Fibroblast of the aortic adventitia (primary cell): ENCODE results near the gene ARL4C. TPM values are rescaled to one million over a fixed set of nuclear protein-coding genes. Genes with fewer than 3 reads are reported as not detected.

Experiments
- DNase-seq: peaks from one replicate; pipeline ENCODE4 v3.0.0-alpha.2; 2010; ENCODE audit warnings: low read depth
- H3K4me3 ChIP-seq: 2 replicates; pipeline ENCODE4 v1.5.1; 2011; ENCODE audit warnings: low read depth, mild to moderate bottlenecking, control low read depth, low read length, moderate library complexity
- CTCF ChIP-seq: IDR thresholded peaks from 2 replicates; pipeline ENCODE4 v1.5.1; 2011; ENCODE audit warnings: mild to moderate bottlenecking, low read length, control low read depth, inconsistent platforms; ENCODE audit not compliant: insufficient read depth
- total RNA-seq: library from RNA; depleted of rRNA; stranded (reverse); fragments of >200 nt; gene quantifications from 2 replicates; pipeline ENCODE4 v1.2.3, GENCODE V29; 2012; ENCODE audit warnings: low replicate concordance

Gene ARL4C, protein sequence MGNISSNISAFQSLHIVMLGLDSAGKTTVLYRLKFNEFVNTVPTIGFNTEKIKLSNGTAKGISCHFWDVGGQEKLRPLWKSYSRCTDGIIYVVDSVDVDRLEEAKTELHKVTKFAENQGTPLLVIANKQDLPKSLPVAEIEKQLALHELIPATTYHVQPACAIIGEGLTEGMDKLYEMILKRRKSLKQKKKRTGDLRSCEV
- total RNA-seq: 33.7 and 136 TPM in 2 replicates

DNA sequence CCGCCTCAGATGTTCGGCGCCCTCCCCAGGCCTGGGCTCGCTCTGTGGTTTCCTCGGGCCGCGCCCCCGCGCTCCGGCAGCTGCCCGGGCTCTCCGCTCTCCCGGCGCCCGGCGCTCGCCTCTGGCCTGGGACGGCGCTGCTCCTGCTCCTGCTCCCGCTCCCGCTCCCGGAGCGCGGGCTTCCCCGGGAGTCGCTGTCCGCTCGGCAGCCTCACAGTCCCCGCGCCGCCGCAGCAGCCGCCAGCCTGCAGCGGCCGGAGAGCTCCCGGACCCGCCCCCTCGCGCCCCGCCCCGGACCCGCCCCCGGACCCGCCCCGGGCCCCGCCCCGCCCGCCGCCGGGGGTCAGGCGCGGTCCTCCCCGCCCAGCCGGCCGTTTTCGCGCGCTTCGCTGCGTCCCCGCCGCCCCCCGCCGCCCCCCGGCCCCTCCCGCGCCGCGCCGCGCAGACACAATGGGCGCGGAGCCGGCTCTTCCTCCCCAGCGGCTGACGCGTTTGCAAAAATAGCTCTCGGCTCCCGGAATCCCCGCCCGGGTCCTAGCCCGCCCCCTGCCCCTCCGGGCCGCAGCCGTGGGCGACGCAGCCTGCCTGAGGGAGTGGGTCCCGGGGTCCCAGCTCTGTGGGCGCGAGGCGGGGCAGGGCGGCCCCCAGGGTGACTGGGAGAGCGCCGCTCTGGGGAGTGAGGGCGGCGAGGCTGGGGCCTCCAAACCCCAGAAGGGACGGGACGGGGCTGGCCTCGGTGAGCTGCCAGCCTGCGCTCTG, at the start of gene ARL4C:
TSS of gene ARL4C (minus strand) at position 247 of the 759 bp plus-strand sequence. CDS start 495 bp downstream, outside the sequence.
- DNase-seq: peak; percentile 43
- H3K4me3 ChIP-seq: peak within 1 kb of the TSS; percentile 94
- TF ChIP-seq CTCF: peak; percentile 16

- DNase-seq: peak; percentile 79
- H3K4me3 ChIP-seq: no peak overlapping the region
- TF ChIP-seq CTCF: peak; percentile 93
These were observed 48.1 kb upstream of the ARL4C start for GRCh38 chr2:234544659-234545611.

- no peak for TF ChIP-seq CTCF
- no peak overlapping the region for H3K4me3 ChIP-seq
- DNase-seq: no peak
These were observed 45.9 kb upstream of the ARL4C start for GRCh38 chr2:234542742-234543141.

DNA sequence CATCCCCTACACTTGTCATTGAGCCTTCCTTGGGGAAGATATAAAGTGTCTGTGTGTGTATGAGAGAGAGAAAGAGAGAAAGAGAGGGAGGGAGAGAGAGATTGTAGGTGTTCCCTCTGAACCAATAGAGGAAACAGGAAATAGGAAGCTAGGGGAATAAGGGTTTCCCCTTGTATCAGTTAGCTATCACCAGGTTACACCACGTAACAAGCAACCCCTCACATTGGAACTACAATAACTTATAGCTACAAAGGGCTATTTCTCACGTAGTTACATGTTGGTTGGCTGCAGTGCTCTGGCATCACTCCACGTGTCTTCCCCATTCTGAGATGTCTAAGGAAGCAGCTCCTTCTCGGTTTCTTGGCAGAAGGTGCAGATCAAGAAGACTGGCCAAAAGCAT, 41.0 kb upstream of the ARL4C start:
- no peak for DNase-seq
- H3K4me3 ChIP-seq: no peak overlapping the region
- no peak for TF ChIP-seq CTCF

GRCh38 chr2:234536178-234536965, 39.5 kb upstream of the ARL4C start:
- no peak overlapping the region for H3K4me3 ChIP-seq
- no peak for DNase-seq
- no peak for TF ChIP-seq CTCF

GRCh38 chr2:234535464-234535863, 38.6 kb upstream of the ARL4C start:
- no peak for TF ChIP-seq CTCF
- H3K4me3 ChIP-seq: no peak overlapping the region
- DNase-seq: no peak
